SK-N-MC (cell line): ENCODE measurements around the gene ANK3.

Experiments
- EZH2 ChIP-seq: fragments of 200-600 bp; sonication (generic); IDR thresholded peaks from one replicate; pipeline ENCODE4 v1.6.1; 2017; ENCODE audit warnings: antibody characterized with exemption
- FOXP2 ChIP-seq: optimal IDR thresholded peaks from 2 replicates; pipeline ENCODE3; 2011; ENCODE audit warnings: mild to moderate bottlenecking, moderate library complexity; ENCODE audit not compliant: insufficient read depth; ENCODE audit errors: extremely low read length, control extremely low read depth
- POLR2AphosphoS5 ChIP-seq: IDR thresholded peaks from 2 replicates; pipeline ENCODE4 v1.6.1; 2012; ENCODE audit warnings: mild to moderate bottlenecking, low read depth, low read length, borderline replicate concordance

DNA sequence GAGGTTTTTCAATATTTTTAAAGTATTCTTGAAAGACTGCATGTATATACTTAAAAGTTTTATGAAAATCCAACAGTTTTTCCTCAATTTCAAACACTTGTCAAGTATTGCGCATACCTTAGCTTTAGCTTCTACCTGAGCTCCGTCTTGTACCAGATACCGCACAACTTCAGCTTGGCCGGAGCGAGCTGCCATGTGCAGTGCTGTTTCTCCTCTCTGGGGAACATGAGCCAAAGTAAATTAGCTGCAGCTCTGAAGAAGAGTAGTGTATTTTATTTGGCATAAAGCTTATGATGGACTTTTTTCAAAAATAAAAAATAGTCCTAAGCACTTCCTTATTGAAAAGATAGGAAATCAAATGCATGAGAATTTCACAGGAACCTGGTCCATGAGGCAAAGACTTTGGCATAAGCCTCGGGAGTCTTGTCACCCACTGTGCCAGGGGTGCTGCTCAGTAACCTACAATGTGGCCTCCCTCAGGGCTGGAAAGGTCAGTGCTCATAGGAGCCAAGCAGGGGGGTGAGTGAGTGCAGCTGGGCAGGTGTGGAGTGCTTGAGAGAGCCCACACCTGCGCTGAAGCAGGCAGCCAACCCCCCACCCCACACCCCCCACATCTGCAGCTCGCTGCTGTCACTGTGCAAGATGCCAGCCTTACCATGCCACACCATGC lies 189.5 kb downstream of the ANK3 start:
- TF ChIP-seq EZH2 (no peak), POLR2AphosphoS5 (no peak), FOXP2 (no peak)
